Hepatocyte (in vitro differentiated cells): ENCODE data around the gene CEP164.

Experiments
- CTCF ChIP-seq: fragments of 200-600 bp; sonication (generic); IDR thresholded peaks from 2 replicates; pipeline ENCODE4 v1.5.1; 2016; ENCODE audit warnings: antibody characterized with exemption, mild to moderate bottlenecking; ENCODE audit not compliant: poor library complexity
- EZH2 ChIP-seq: fragments of 200-600 bp; sonication (generic); IDR thresholded peaks from 2 replicates; pipeline ENCODE4 v1.6.1; 2016; ENCODE audit warnings: antibody characterized with exemption, mild to moderate bottlenecking, borderline replicate concordance

DNA sequence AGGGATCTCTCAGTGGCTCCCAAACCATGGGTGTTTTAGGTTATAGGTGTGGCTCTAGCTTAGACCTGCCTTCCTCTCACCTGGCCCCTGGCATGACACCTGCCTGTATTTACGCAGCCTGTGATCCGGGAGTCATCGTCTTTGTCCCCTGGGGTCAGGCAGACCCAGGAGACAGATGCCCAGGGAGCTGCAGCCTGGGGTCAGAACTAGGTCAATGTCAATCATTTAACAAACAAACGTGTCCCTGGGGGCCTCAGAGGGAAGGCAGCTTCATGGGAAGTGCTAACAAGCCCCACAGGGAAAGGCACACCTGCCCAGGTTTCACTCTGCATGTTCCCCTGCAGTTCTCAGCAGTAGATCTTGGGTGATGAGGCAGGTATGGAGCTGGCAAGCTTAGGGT lies 24.6 kb upstream of the CEP164 start:
- TF ChIP-seq CTCF: no peak
- TF ChIP-seq EZH2: no peak
